NCI-H526 (cell line): ENCODE results near the gene VAT1.
A peak's percentile ranks its signal among the peaks of the same experiment; 100 is the strongest.

Source experiments
- DNase-seq, 2 experiments: peaks; one replicate each; lab custom pipeline; 2025; lab: John Stamatoyannopoulos, UW

Gene VAT1

GRCh38 chr17:43027091-43028032 lies 5.2 kb upstream of the VAT1 start:
- DNase-seq, result no peak

GRCh38 chr17:43026595-43026994 lies 4.4 kb upstream of the VAT1 start:
- no peak for DNase-seq

- no peak for DNase-seq
Measured at GRCh38 chr17:43025766-43026537, 3.8 kb upstream of the VAT1 start.

GRCh38 chr17:43025290-43025657 lies 3.1 kb upstream of the VAT1 start:
- DNase-seq, result no peak

GRCh38 chr17:43024407-43025289 lies 2.5 kb upstream of the VAT1 start, which contains the start of gene RND2:
Gene RND2 (plus strand): TSS chr17:43025231. CDS start chr17:43025348, 117 bp downstream.
- DNase-seq, result peak; percentile 94 to 96

- peak in 1 of 2 experiments; percentile 65 for DNase-seq
Measured at GRCh38 chr17:43020789-43021740, 1.1 kb downstream of the VAT1 start.

GRCh38 chr17:43020030-43020621 lies 2.1 kb downstream of the VAT1 start:
- DNase-seq, result no peak

- DNase-seq, result no peak
Measured at GRCh38 chr17:43019418-43019817, 2.8 kb downstream of the VAT1 start.

GRCh38 chr17:43018932-43019331 lies 3.3 kb downstream of the VAT1 start:
- DNase-seq, result no peak

GRCh38 chr17:43018008-43018853 lies 4.0 kb downstream of the VAT1 start:
- peak; percentile 33 to 50 for DNase-seq

- no peak for DNase-seq
Measured at GRCh38 chr17:43016216-43016615, 6.0 kb downstream of the VAT1 start.

GRCh38 chr17:43015579-43015978 lies 6.6 kb downstream of the VAT1 start:
- no peak for DNase-seq

- DNase-seq, result no peak
Measured at GRCh38 chr17:43014649-43015542, 7.3 kb downstream of the VAT1 start.

GRCh38 chr17:43014020-43014648 lies 8.1 kb downstream of the VAT1 start:
- DNase-seq, result no peak

GRCh38 chr17:43013296-43013695 lies 8.9 kb downstream of the VAT1 start:
- DNase-seq, result no peak

- no peak for DNase-seq
Measured at GRCh38 chr17:43011728-43012472, 10.3 kb downstream of the VAT1 start.

- no peak for DNase-seq
Measured at GRCh38 chr17:43010667-43011308, 11.4 kb downstream of the VAT1 start.
